D721Med (cell line): ENCODE data around the gene GAR1.

Experiments used
- DNase-seq: peaks from one replicate; pipeline ENCODE4 v3.0.0; 2011; ENCODE audit warnings: low spot score; ENCODE audit not compliant: insufficient read length
- FAIRE-seq: peaks from 2 replicates; lab custom pipeline; 2011; peaks lifted over from hg19 to GRCh38; lab: Jason Lieb, UNC
- CTCF ChIP-seq: IDR thresholded peaks from 2 replicates; pipeline ENCODE4 v1.5.1; 2012; ENCODE audit warnings: mild to moderate bottlenecking, control low read depth; ENCODE audit not compliant: insufficient read depth; ENCODE audit errors: missing control alignments

The GAR1 gene

GRCh38 chr4:109816894-109817293 lies 1.3 kb downstream of the GAR1 start:
- FAIRE-seq (no peak), DNase-seq (no peak)
- TF ChIP-seq CTCF = no peak

GRCh38 chr4:109818268-109818667 lies 2.7 kb downstream of the GAR1 start:
- DNase-seq (no peak), FAIRE-seq (no peak)
- no peak for TF ChIP-seq CTCF

GRCh38 chr4:109820563-109820962 lies 5.0 kb downstream of the GAR1 start:
- TF ChIP-seq CTCF = no peak
- no peak for FAIRE-seq

GRCh38 chr4:109821185-109821584 lies 5.6 kb downstream of the GAR1 start:
- no peak for FAIRE-seq

More at GRCh38 chr4:109820563-109820962, 5.0 kb downstream of the GAR1 start:
- DNase-seq = no peak

GRCh38 chr4:109826719-109827118 lies 11.2 kb downstream of the GAR1 start:
- DNase-seq (no peak), FAIRE-seq (no peak)
- TF ChIP-seq CTCF = peak; percentile 44

More at GRCh38 chr4:109821185-109821584, 5.6 kb downstream of the GAR1 start:
- no peak for TF ChIP-seq CTCF
- DNase-seq = no peak

- DNase-seq = no peak
- FAIRE-seq = no peak
- no peak for TF ChIP-seq CTCF
Measured at GRCh38 chr4:109827672-109828071, 12.1 kb downstream of the GAR1 start, which contains the start of gene RRH. Gene RRH (plus strand): TSS chr4:109827972. CDS start chr4:109828028, 56 bp downstream.

GRCh38 chr4:109833756-109834155 lies 18.2 kb downstream of the GAR1 start:
- no peak for FAIRE-seq
- no peak for TF ChIP-seq CTCF
- DNase-seq = no peak
